GM12878 (cell line): ENCODE data around the gene SPTA1. TPM values are rescaled to one million over a fixed set of nuclear protein-coding genes. Genes with fewer than 3 reads are reported as not detected.

ENCODE experiments used
- ATAC-seq: fragments of 200-7000 bp; cut with Tn5 transposase; 3 replicates; pipeline ENCODE4 v1.9.1; 2020; ENCODE audit warnings: mild to moderate bottlenecking, moderate library complexity
- BruUV-seq: library from RNA; stranded (reverse); fragments of 400-500 nt; replicated peaks from 2 replicates; lab custom pipeline; 2021; lab: Mats Ljungman, UMichigan
- CTCF ChIA-PET: fragments of 300-600 bp; sonication (Branson Sonifier 250); formaldehyde crosslinking; extraction: SDS; loops from one replicate; lab custom pipeline; 2021; ENCODE audit warnings: inconsistent platforms; lab: Yijun Ruan, JAX
- POLR2A ChIA-PET: fragments of 350-600 bp; formaldehyde crosslinking; extraction: SDS; loops from one replicate; lab custom pipeline; 2021; ENCODE audit warnings: inconsistent platforms; lab: Charles Lee
- RAD21 ChIA-PET: fragments of 300-600 bp; sonication (Branson Sonifier 250); formaldehyde crosslinking; loops from one replicate; lab custom pipeline; 2023; ENCODE audit warnings: antibody characterized with exemption; ENCODE audit not compliant: unreplicated experiment; lab: Charles Lee
- SMC1A ChIA-PET: fragments of 300-600 bp; sonication (Branson Sonifier 250); formaldehyde crosslinking; loops from one replicate; lab custom pipeline; 2023; ENCODE audit not compliant: unreplicated experiment, uncharacterized antibody; lab: Charles Lee
- DNase-seq: peaks from one replicate; pipeline ENCODE4 v3.0.0-alpha.2; 2011; ENCODE audit warnings: low read depth, low spot score
- FAIRE-seq: peaks from 3 replicates; lab custom pipeline; 2011; peaks lifted over from hg19 to GRCh38; lab: Jason Lieb, UNC
- H2AFZ ChIP-seq: 2 replicates; pipeline ENCODE4 v1.6.0; 2011; ENCODE audit warnings: low read depth, low read length, control low read depth; ENCODE audit not compliant: control insufficient read depth
- H3K27ac ChIP-seq: 2 replicates; pipeline ENCODE4 v1.5.1; 2011; ENCODE audit warnings: control low read depth; ENCODE audit not compliant: control insufficient read depth, insufficient read depth
- H3K27me3 ChIP-seq, 2 experiments: replicated peaks in 1 of 2; 2 replicates each; pipeline versions ENCODE4 v1.6.0 to v1.6.1; 2011; ENCODE audit warnings: low read length in 1 of 2; ENCODE audit not compliant: control insufficient read depth in 2 of 2, insufficient read depth in 2 of 2
- H3K36me3 ChIP-seq, 2 experiments: 2 replicates each; pipeline ENCODE4 v1.5.1; 2011; ENCODE audit warnings: low read length in 1 of 2; ENCODE audit not compliant: control insufficient read depth in 2 of 2, insufficient read depth in 2 of 2
- H3K4me1 ChIP-seq: 2 replicates; pipeline ENCODE4 v1.6.1; 2011; ENCODE audit warnings: mild to moderate bottlenecking, low read length, moderate library complexity, mixed read lengths; ENCODE audit not compliant: control insufficient read depth, insufficient read depth
- H3K4me2 ChIP-seq: 2 replicates; pipeline ENCODE4 v1.6.0; 2011; ENCODE audit warnings: control low read depth; ENCODE audit not compliant: control insufficient read depth, insufficient read depth
- H3K4me3 ChIP-seq: fragments of 200-600 bp; sonication (generic); 2 replicates; pipeline ENCODE4 v1.5.1; 2016
- H3K79me2 ChIP-seq: 2 replicates; pipeline ENCODE4 v1.6.0; 2011; ENCODE audit warnings: low read length; ENCODE audit not compliant: control insufficient read depth, insufficient read depth
- H3K9ac ChIP-seq: 2 replicates; pipeline ENCODE4 v1.8.0; 2011; ENCODE audit warnings: low read length, control low read depth, mixed read lengths; ENCODE audit not compliant: control insufficient read depth, insufficient read depth
- H3K9me3 ChIP-seq: replicated peaks from 3 replicates; pipeline ENCODE4 v1.5.1; 2011; ENCODE audit warnings: mild to moderate bottlenecking, low read length; ENCODE audit not compliant: control insufficient read depth, insufficient read depth
- H4K20me1 ChIP-seq: 2 replicates; pipeline ENCODE4 v1.6.0; 2011; ENCODE audit not compliant: control insufficient read depth, insufficient read depth
- ASH2L ChIP-seq: fragments of 300-600, 200-600 bp; sonication (generic); IDR thresholded peaks from 2 replicates; pipeline ENCODE4 v1.6.1; 2017; ENCODE audit warnings: low read depth, mild to moderate bottlenecking, borderline replicate concordance
- BCL11A ChIP-seq: IDR thresholded peaks from 2 replicates; pipeline ENCODE4 v1.6.1; 2011; ENCODE audit warnings: low read depth, low read length
- CBX3 ChIP-seq: fragments of 200-600 bp; sonication (generic); IDR thresholded peaks from 2 replicates; pipeline ENCODE4 v1.6.1; 2016; ENCODE audit warnings: low read depth, borderline replicate concordance
- E2F8 ChIP-seq: fragments of 450-650 bp; IDR thresholded peaks from 2 replicates; pipeline ENCODE4 v1.6.1; 2018; ENCODE audit warnings: mild to moderate bottlenecking, low read depth, moderate library complexity; ENCODE audit not compliant: partially characterized antibody
- GABPA ChIP-seq: IDR thresholded peaks from 2 replicates; pipeline ENCODE4 v1.6.1; 2014; ENCODE audit warnings: antibody characterized with exemption, low read depth, mild to moderate bottlenecking, inconsistent platforms
- HCFC1 ChIP-seq: fragments of 150-350 bp; IDR thresholded peaks from 2 replicates; pipeline ENCODE4 v1.6.1; 2014; ENCODE audit warnings: low read length
- IRF3 ChIP-seq: fragments of 450-650 bp; IDR thresholded peaks from 2 replicates; pipeline ENCODE4 v1.6.1; 2014; ENCODE audit warnings: mild to moderate bottlenecking
- PAX8 ChIP-seq: fragments of 450-650 bp; IDR thresholded peaks from 2 replicates; pipeline ENCODE4 v1.6.1; 2017; ENCODE audit warnings: mild to moderate bottlenecking, moderate library complexity
- RAD21 ChIP-seq: IDR thresholded peaks from 2 replicates; pipeline ENCODE4 v1.6.1; 2011; ENCODE audit warnings: mild to moderate bottlenecking, low read depth, low read length, moderate library complexity; ENCODE audit not compliant: insufficient read depth
- SIN3A ChIP-seq: IDR thresholded peaks from 2 replicates; pipeline ENCODE4 v1.6.1; 2012; ENCODE audit warnings: low read depth, low read length, improper control_type of control experiment
- SMAD1 ChIP-seq: fragments of 450-650 bp; IDR thresholded peaks from 2 replicates; pipeline ENCODE4 v1.6.1; 2018; ENCODE audit warnings: mild to moderate bottlenecking, low read depth; ENCODE audit not compliant: partially characterized antibody
- SREBF2 ChIP-seq: IDR thresholded peaks from 2 replicates; pipeline ENCODE4 v1.6.1; 2012; ENCODE audit warnings: mild to moderate bottlenecking, low read length
- SUZ12 ChIP-seq: fragments of 200-600 bp; sonication (generic); IDR thresholded peaks from one replicate; pipeline ENCODE4 v1.6.1; 2018; ENCODE audit warnings: antibody characterized with exemption, mild to moderate bottlenecking; ENCODE audit not compliant: unreplicated experiment
- TAF1 ChIP-seq: IDR thresholded peaks from 2 replicates; pipeline ENCODE4 v1.6.1; 2011; ENCODE audit warnings: mild to moderate bottlenecking, low read depth, low read length, borderline replicate concordance
- ZNF384 ChIP-seq: IDR thresholded peaks from 2 replicates; pipeline ENCODE4 v1.6.1; 2012; ENCODE audit warnings: low read depth, mild to moderate bottlenecking, low read length, improper control_type of control experiment, borderline replicate concordance
- ZSCAN29 ChIP-seq: fragments of 450-650 bp; IDR thresholded peaks from 2 replicates; pipeline ENCODE4 v1.6.1; 2017; ENCODE audit warnings: mild to moderate bottlenecking, moderate library complexity
- ZZZ3 ChIP-seq: IDR thresholded peaks from 2 replicates; pipeline ENCODE4 v1.6.1; 2011; ENCODE audit warnings: low read depth; ENCODE audit not compliant: control insufficient read depth, insufficient read length
- WGBS: methylation state at CpG from one replicate; pipeline ENCODE4 v1.1.6; 2016; ENCODE audit warnings: low lambda C conversion rate; ENCODE audit not compliant: insufficient replicate concordance, insufficient coverage; ENCODE audit errors: missing lambda C conversion rate; 5-methylcytosine and 5-hydroxymethylcytosine counted together
- in situ Hi-C: fragments of 300-500 bp; cut with MboI; formaldehyde crosslinking; loops from 9 replicates; pipeline ENCODE4 v1.14.3; 2018; ENCODE audit warnings: mixed read lengths
- intact Hi-C: fragments of 100-400 bp; cut with micrococcal nuclease; formaldehyde crosslinking; loops from one replicate; pipeline ENCODE4 v1.14.2; 2022; ENCODE audit not compliant: unreplicated experiment
- polyA plus RNA-seq, 11 experiments: library from polyadenylated mRNA; depleted of rRNA in 4 of 11; unstranded in 6 of 11; stranded (reverse) in 5 of 11; fragments of >200 nt; fragmentation: Nextera tagmentation in 4 of 11; fragmentation: Illumina TruSeq in 1 of 11; extraction: Ambion mirVana in 4 of 11; extraction: Trizol in 1 of 11; gene quantifications; 1 replicate in 1 of 11; 2 replicates in 10 of 11; pipeline versions ENCODE4 v1.2.1 to v1.2.3, GENCODE V29; 2011 to 2016; ENCODE audit warnings: inconsistent platforms in 2 of 11, missing spikeins in 2 of 11, low read depth in 1 of 11
- total RNA-seq, 4 experiments: library from RNA; depleted of rRNA in 3 of 4; stranded (reverse); fragments of >200 nt in 3 of 4; fragmentation: Illumina TruSeq in 1 of 4; extraction: Trizol in 1 of 4; gene quantifications; 2 replicates each; pipeline versions ENCODE4 v1.2.1 to v1.2.3, GENCODE V29; 2013 to 2021
- TF ChIP-seq, protein P1 (sequence below): IDR thresholded peaks from 2 replicates; pipeline ENCODE4 v1.6.1; 2011; ENCODE audit warnings: borderline replicate concordance, low read depth, mild to moderate bottlenecking, moderate library complexity, mixed read lengths, low read length; ENCODE audit not compliant: insufficient read depth; ENCODE audit errors: extremely low read length
- TF ChIP-seq, protein P2 (sequence below): IDR thresholded peaks from 2 replicates; pipeline ENCODE4 v1.6.1; 2011; ENCODE audit warnings: mild to moderate bottlenecking, low read depth, low read length, moderate library complexity; ENCODE audit not compliant: insufficient replicate concordance

SPTA1 gene
- total and polyA plus RNA-seq, 10 of the 15 experiments (the other 5 are each of a cell fraction or from before 2014, with no cell fraction given), result under 0.01 to 0.21 (median 0.12) TPM; not detected in 5

DNA sequence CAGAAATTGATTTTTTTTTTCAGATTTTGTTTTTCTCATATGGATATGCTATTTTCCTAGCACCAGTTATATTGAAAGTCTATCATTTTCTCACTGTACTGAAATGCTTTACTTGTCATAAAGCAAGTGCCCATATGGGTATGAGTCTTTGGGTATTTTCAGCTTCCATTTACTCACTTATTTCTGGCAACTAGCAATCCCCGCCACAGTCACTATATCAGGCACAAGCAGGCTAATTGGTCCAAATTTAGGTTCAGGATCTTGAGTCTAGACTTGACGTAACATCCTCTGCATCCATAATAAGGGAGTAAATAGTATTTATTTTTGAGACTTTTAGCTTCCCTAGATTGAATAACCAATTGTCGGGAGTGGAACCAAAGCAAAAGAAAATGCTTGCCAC, 109.0 kb downstream of the SPTA1 start (continued):
- TF ChIP-seq SMAD1 (no peak), GABPA (no peak), TAF1 (no peak), ASH2L (no peak), IRF3 (no peak), HCFC1 (no peak)
- TF ChIP-seq, protein P1, sequence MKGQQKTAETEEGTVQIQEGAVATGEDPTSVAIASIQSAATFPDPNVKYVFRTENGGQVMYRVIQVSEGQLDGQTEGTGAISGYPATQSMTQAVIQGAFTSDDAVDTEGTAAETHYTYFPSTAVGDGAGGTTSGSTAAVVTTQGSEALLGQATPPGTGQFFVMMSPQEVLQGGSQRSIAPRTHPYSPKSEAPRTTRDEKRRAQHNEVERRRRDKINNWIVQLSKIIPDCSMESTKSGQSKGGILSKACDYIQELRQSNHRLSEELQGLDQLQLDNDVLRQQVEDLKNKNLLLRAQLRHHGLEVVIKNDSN, result no peak
- TF ChIP-seq, protein P2, sequence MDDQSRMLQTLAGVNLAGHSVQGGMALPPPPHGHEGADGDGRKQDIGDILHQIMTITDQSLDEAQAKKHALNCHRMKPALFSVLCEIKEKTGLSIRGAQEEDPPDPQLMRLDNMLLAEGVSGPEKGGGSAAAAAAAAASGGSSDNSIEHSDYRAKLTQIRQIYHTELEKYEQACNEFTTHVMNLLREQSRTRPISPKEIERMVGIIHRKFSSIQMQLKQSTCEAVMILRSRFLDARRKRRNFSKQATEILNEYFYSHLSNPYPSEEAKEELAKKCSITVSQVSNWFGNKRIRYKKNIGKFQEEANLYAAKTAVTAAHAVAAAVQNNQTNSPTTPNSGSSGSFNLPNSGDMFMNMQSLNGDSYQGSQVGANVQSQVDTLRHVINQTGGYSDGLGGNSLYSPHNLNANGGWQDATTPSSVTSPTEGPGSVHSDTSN, result no peak

- CTCF ChIA-PET, result interaction anchor here (1.5 kb wide), 1 partner anchor 9 kb away, joined by 3 read pairs; no protein-coding TSS in a partner anchor
- Histone ChIP-seq H3K9me3 (no peaks in the 10 kb centered on the region), H4K20me1 (no peaks in the 10 kb centered on the region), H3K36me3 (no peaks in the 10 kb centered on the region), H2AFZ (no peak overlapping the region), H3K79me2 (no peaks in the 10 kb centered on the region), H3K4me1 (no peaks in the 10 kb centered on the region), H3K27me3 (no peaks in the 10 kb centered on the region; a peak in 1 of 4 replicates), H3K27ac (no peak overlapping the region), H3K4me2 (no peak overlapping the region), H3K4me3 (no peak overlapping the region), H3K9ac (no peak overlapping the region)
- in situ Hi-C loops, result no loop called here
- FAIRE-seq (no peak), DNase-seq (no peak), ATAC-seq (no peak)
- POLR2A ChIA-PET, result no interaction called here
- RAD21 ChIA-PET, result no interaction called here
- SMC1A ChIA-PET, result interaction anchor here (1.5 to 1.6 kb wide), 2 partner anchors 8 to 79 kb away, joined by 3 to 4 read pairs; partner anchors contain the start of gene OR10X1
- WGBS, result 0% methylated on average over 1 of the region's 1 CpG
- no TSS peak for BruUV-seq
- intact Hi-C loops, result no loop called here
- TF ChIP-seq ZZZ3 (no peak), RAD21 (no peak), ZNF384 (no peak), SUZ12 (no peak), CBX3 (no peak), PAX8 (no peak), SIN3A (no peak), SREBF2 (no peak), GABPA (no peak), E2F8 (no peak), ZSCAN29 (no peak), BCL11A (no peak)
These were observed 114.3 kb downstream of the SPTA1 start for GRCh38 chr1:158572226-158572625.
